Left kidney (tissue), 2 donors: ENCODE measurements around the gene MAP3K20. TPM values are rescaled to one million over a fixed set of nuclear protein-coding genes. Genes with fewer than 3 reads are reported as not detected.
"Not testable (repeated sequence)": the region's sequence is repeated elsewhere in the genome, so short reads cannot be mapped to it uniquely, and the experiment has no call there.

ENCODE experiments used
- DNase-seq: peaks from one replicate; pipeline ENCODE4 v3.0.0-alpha.2; 2013
- polyA plus RNA-seq: library from polyadenylated mRNA; unstranded; fragments of 120-200 nt; gene quantifications from one replicate; pipeline ENCODE4 v1.2.1, GENCODE V29; 2013; ENCODE audit not compliant: insufficient read length

MAP3K20 gene
- polyA plus RNA-seq, 1 donor: 29.3 TPM

DNA sequence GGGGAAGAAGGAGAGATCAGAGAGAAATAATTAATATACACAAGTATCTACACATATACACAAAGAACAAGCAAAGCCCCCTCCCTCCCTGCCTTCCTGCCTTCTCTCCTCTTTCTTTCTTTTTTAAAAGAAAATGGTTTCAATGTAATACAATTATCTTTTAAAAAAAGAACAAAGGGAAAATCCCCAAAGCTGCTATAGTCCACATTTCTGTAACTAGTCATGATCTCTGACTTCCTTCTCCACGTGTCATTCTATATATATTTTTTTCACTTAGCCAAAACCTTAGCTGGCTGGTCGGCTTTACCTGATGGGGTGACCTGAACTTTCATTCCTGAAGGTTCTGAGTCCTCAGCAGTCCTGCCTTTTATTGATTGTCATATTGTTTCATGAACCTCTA lies 44.3 kb downstream of the MAP3K20 start:
- no peak for DNase-seq

DNA sequence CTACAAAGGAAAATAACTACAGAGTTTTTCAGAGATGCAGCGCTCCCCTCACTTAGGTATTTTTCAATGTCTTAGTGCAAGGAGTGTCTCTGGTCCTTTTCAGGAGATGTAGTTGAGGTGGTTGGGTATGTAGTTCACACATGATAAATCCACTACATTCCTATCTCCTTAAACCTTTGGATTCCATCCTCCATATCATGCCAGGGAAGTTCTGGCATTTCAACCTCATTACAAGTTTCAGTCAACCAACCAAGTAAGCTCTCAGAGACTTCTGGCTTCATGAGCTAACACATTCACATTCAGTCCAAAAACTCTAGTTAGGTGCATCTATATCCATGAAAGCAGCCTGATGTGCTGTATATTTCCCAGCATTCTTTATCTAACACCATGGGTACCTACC lies 47.3 kb downstream of the MAP3K20 start:
- no peak for DNase-seq

DNA sequence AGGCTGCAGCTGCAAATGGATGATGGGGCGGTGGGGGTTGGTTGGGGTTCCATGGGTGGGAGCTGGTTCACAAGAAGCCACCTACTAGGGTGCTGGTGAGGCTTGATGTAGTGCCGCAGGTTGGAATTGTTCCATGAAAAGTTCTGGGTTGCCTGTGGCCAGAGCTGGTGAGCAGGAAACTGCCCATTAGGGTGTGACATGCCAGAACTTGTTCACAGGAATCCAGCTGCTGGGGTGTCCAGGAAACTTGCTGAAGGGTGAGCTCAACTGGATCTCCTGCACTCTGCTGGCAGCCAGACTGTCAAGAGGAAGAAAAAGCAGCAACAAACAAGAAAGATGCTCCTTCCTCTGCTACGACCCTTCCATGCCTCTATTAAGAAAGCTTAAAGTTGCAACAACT lies 48.8 kb downstream of the MAP3K20 start:
- DNase-seq: no peak

DNA sequence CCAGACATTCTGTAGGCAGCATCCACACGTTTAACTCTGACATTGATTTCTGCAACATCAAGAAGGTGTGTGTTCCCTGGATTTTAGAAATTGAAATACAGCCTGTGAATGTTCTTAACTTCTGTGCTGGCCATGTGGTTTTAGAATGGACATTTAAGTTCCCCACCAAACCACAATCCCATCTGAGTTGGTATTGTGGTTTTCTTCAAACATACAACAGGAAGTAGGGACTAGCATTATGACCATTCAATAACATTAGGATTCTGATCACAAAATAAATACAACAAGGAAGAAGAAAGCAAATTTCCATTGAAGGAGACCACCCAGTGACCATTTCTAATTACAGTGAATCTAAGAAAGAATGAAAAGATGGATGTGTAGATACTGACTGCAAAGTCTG lies 51.2 kb downstream of the MAP3K20 start:
- DNase-seq: no peak

DNA sequence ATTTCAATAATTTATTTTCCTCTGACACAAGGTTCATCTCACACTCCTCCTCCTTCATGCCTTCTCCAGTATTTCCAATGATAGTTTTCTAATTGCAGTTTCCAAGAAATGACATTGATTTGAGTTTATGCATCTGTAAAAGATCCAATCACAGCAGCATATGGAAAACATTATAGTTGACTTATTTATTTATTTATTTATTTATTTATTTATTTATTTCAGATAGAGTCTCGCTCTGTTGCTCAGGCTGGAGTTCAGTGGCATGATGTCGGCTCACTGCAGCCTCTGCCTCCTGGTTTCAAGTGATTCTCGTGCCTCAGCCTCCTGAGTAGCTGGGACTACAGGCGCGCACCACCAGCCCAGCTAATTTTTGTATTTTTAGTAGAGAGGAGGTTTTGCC lies 52.5 kb downstream of the MAP3K20 start:
- DNase-seq: not testable (repeated sequence)

DNA sequence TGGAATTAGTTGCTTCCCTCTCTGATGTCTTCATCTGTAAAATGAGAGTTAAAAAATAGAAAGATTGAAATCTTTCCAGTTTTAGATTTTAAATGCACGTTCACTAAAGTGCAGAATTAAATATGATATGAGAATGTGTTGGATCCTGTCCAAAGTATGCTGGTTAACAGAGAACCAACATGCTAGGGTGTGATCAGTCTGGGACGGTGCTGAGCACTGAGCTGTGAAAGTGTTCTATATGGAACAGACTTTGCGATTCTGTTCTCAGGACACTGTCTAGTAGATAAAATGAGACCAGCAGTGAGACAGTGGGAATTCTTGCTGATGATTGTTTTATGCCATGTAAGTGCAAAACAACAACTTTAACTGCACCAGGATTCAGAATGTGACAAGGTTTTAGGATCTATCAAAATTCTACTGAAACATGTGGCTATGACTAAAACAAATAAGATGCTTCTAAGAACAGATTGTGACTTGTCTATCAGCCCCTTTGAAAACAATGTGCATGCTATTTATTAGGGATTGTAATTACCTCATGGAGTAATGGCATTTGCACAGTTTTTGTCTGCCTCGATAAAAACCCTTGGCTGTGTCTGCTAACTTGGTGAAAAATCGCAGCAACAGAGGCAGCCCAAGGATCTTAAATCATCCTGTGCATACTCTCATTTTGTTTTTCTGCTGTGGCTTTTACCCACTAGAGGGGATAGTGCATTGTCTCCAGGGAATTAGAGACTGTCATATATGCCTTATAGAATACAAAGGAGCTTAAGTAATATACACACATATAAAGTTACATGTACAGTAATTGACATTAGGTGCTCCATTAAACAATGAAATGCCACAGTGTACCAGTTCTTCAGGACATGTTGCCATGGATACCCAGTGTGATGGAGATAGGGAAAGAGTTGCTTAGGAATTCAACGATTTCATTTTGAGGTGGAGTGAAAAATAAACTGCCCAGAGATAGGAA lies 55.1 kb downstream of the MAP3K20 start:
- DNase-seq: no peak

DNA sequence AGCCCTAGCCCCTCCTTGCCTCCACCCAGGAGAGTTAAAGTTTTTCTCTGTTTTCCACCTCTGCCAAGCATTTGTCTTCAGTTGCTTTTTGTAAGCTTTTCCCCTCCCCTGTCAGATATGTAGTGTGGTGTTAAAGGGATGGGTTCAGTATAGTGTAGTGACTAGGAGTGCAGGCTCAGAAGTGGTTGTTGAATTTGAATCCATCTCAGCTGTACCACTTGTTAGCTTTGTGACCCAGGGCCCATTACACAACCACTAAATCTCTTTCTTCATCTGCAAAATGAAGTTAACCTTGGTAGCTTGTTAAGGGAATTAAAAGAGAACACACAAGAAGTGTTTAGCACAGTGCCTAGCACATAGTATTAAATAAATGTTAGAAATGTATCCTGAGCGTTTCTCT lies 56.9 kb downstream of the MAP3K20 start:
- no peak for DNase-seq

DNA sequence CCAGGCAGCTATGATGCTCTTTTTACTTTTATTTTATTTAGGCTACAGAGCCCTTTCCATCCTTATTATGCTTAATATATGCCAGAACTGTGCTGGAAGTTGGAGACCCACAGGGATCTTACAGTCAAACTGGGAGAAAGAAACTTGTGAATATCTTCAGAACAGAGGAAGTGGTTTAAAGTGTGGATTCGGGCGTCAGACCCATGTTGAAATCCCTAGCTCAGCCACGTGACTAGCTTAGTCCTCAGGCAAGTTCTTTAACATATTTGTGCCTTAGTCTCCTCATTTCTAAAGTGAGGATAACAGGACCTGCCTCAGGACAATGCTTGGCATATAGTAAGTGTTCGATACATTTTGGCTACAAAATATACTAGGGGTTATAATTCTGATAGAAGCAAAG lies 59.1 kb downstream of the MAP3K20 start:
- DNase-seq: no peak

DNA sequence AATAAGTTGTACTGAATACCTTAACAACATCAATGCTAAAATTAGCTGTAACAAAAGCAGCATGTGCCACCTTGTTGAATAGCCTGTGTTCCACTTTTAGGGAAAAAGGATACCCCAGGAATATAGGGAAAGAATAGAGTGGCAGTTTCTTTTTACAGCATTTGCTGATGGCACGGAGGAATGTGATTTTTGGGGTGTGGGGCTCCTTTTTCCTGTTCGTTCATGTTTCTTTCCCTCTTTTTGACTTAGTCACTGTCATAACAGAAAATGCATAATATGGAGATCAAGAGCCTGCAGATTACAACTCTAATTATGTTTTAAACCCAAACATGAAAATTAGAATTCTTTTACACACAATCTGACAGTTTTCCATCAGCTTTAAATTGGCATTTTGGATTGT lies 60.4 kb downstream of the MAP3K20 start:
- DNase-seq: no peak

DNA sequence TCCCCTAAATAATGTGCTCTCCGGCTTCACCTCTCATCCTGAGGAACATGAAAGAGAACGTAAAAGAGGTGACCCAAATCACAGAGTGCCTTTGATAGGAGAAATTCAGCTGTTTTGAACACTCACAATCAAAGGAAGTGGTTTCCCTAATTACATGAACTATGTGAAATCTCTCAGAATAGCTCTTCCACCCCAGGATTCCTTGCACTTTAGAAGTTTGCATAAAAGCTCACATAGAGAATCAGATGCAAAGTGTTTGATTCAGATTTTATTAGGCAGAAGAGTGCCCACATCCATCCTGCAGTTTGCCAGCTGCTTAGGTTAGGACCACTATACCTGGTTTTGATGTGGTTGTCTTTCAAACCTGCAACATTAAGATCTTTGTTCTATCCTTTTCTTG lies 61.0 kb downstream of the MAP3K20 start:
- no peak for DNase-seq

DNA sequence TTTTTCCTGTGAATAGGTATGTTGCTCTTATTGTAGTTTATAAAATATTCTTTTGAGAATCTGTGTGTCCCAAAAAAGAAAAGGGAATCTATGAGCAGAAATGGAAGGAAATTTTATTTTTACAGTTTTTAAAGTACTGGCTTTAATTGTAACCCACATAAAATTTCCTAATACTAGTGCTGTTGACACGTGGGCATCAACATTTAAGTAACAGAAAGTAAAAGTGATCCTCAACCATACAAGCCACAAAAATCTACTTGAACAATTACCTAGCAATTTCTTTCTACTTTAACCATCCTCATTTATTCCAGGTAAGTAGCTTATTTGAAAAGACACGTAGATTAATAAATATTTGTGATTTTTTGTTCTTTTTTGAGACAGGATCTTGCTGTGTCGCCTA lies 62.0 kb downstream of the MAP3K20 start:
- DNase-seq: no peak

DNA sequence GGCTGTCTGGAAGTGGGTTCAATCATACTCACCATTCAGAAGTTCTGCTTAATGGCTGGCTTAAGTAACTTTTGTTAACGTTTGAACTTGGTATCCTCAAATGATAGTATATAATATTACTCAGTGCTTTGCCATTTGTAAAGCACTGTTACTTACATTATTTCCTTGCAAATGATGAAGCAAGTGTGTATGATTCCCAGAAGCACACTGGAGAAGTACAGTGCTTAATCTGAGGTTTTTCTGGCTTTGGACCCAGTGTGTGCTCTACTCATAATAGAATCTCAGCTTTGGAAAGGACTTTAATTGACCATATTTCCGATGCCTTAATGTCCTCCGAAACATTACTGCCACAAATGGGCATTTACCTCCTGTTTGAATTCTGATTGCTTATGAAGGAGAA lies 63.3 kb downstream of the MAP3K20 start:
- DNase-seq: no peak

DNA sequence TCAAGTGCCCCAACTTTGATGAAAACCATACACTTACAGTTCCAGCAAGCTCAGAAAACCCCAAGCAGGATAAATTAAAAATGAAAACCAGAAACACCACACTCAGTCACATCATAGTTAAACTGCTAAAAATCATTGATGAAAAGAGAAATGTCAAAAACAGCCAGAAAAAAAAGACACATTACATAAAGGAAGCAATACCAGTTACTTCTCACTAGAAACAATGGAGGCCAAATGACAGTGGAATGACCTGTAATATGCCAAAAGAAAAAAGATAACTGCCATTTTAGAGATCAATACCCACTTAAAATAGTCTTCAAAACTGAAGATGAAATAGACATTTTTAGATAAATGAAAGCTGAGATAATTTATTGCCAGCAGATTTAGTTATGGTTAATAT lies 66.0 kb downstream of the MAP3K20 start:
- DNase-seq: no peak

DNA sequence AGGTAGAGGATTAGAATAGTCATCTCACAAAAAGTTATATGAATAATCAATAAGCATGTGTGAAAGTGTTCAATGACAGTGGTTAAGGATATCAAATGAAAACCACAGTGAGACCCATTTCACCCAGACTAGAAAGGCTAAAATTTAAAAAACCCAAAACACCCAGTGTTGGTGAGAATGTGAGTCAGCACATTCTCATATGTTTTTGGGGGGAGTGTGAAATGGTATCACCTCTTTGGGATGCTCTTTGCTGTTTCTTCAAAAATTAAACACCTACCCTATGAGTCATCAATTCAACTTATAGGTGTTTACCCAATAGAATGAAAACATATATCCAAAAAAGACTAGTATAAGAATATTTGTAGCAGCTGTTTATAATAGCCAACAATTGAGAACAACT lies 69.8 kb downstream of the MAP3K20 start:
- no peak for DNase-seq

DNA sequence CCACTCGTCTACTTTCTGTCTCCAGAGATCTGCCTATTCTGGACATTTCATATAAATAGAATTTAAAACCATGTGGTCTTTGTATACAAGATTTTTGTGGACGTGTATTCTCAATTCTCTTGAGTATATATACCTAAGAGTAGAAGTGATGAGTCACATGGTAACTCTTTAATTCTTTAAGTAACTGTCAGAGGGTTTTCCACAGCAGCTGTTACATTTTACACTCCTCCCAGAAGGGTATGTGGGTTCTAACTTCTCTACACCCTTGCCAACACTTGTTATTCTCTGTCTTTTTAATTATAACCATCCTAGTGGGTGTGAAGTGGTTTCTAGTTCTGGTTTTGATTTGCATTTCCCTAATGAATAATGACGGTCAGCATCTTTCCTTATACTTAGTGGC lies 70.9 kb downstream of the MAP3K20 start:
- DNase-seq: no peak

DNA sequence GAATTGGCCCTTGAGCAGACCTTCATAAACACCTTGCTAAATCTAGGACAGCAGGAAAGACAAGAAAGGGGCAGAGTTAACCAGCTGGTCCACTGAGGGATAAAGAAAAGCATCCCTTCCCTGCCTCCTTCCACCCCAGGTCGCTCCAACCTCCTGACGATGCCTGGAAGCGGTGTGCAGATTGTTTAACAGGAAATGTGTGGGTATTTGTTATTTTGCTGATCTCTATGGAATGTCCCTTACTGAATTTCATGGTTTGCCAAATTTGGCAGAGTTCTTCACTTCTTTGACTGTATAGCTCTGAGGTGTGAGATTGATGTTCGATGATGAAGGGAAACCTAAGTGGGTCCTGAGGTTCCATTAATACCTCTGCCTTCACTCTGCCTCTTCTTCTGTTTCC lies 72.9 kb downstream of the MAP3K20 start:
- no peak for DNase-seq

DNA sequence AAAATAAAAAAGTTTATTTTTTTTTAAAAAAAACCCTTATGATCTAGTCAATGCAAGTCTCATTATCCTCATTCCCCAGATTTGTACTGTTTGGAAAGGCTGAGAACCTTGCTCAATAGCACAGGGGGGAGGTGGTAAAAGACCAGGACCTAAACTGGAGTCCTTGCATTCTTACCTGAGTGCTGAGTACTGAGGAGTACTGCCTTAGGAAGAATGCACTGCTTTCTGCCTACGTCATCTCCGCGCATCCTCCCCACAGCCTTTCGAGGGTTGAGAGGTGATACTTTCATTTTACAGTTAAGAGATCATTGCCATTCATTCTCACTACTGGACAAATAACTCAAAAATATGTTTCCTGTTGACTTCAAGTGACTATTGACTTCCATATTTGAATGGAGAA lies 73.8 kb downstream of the MAP3K20 start:
- no peak for DNase-seq

DNA sequence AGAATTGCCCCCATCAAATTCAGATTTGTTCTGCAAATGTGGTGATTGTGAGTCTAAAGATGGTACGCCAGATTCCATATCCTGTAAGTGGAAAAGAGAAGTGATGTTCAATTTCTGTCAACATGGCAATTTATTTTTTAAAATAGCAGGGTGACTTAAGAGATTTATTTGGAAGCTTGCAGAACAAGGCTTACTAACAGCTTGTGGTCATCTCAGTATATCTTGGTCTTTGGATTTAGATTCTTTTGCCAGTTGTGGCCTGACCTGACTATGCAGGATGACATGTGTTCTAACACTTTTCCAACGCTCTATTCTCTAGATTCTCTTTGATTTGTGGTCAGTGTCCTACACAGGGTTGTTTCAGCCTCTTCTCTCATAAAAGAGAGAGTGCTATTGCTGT lies 74.4 kb downstream of the MAP3K20 start:
- DNase-seq: no peak

DNA sequence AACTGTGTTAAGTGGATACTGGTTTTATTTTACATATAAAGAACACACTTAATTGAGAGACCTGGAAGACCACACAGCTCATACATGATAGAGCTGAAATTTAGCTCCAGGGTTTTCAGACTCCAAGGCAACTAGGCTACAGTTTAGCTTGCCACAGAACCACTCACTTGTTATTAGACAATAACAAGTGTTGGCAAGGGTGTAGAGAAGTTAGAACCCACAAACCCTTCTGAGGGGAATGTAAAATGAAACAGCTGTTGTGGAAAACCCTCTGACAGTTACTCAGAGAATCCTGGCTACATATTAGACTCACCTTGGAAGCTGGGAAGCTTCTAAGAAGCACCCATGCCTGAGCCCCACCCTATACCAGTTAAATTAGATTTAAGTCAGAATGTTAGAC lies 75.3 kb downstream of the MAP3K20 start:
- DNase-seq: no peak

DNA sequence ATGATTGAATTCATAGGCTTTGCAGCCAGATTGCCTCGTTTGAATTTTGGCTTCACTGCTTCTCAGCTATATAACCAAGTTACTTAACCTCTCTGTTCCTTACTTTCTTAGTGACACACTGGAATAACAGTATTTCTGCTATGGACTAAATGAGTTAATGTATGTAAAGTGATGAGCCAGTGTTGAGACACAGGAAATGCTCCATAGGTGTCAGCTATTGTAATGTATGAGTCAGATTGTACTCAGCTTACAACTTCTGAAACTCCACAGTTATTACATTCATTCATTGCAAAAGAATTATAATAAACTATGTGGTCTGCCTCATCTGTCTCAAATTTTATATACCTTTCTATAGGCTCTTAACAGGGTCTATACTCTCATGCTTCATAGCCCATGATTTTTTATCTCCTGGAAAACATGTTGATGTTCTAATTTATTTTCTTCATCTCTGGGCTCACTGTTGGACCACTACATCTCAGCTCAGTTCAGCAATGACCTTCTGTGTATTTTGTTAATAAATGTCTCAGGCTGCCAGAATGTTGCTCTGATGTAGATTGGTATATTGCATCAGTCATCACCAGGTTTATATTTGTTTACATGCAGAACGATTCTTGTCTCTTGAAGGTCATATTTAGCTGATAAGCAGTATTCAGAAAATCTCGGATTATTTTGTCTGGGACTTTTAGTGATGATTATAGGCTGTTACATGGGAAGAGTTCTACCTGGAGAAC lies 76.2 kb downstream of the MAP3K20 start:
- no peak for DNase-seq

DNA sequence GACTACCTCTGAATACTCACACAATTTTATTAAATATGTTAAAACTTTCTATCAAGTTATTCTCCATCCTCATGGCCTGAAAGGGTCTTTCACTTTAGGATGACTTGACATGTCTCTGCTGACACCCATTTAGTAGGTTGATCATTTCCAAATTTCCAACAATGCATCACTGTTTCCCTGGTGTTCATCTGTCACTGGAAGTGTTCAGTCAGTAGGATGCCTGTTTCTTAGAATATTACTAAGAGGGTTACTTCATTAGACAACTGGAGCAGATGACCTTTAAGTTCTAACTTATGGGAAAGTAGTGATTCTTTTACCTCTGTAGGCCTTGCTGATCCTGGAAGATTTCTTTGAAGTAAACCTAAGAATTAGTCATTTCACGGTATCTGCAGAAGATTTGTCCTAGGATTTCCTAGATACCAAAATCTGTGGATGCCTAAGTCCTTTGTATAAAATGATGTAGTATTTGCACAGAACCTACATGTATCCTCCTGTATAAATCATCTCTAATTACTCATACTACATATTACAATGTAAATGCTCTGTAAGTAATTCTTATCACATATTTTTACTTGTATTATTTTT lies 77.7 kb downstream of the MAP3K20 start:
- DNase-seq: no peak

DNA sequence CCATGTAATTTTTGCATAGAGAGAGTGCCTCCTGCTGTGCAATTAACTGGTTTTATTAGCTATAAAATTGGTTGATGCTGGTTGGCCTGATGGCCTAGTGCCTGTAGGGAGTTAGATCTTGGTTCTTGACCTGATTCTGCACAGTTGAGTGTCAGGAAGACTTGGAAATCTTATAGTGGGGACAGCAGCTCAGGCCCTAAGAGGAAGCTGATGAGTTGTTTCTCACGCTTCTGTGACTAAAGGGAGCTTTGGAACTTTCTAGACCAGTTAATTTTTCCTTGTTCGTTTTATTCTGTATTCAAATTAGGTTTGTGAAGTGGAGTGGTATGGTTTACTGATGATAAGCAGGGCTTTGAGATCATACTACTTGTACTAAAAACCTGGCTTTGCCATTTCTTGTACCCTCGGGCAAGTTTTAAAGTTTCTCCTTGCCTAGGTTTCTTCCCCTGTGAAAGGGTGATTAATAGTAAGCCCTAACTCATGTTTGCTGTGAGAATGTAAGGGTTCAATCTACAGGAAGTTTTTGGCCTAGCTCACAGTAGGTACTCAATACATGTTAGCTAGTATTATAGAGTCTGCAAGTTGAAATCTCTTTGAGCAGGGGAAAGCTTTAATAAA lies 82.1 kb downstream of the MAP3K20 start:
- no peak for DNase-seq
